Uterus (tissue), 2 donors: ENCODE data around the gene OR6N1.

Source experiments
- POLR2A ChIP-seq, 2 donors: fragments of 450-650 bp; IDR thresholded peaks; one replicate each; pipeline ENCODE4 v1.6.1; 2016; ENCODE audit warnings: antibody characterized with exemption in 2 of 2, mild to moderate bottlenecking in 1 of 2, moderate library complexity in 1 of 2
- TF ChIP-seq, protein P1 (sequence below), 4 experiments: fragments of 200-600 bp in 2 of 4; fragments of 450-650 bp in 2 of 4; sonication (generic) in 2 of 4; IDR thresholded peaks; one replicate each; pipeline ENCODE4 v1.5.1; 2016 to 2019; ENCODE audit warnings: antibody characterized with exemption in 4 of 4, mild to moderate bottlenecking in 2 of 4, moderate library complexity in 1 of 4

DNA sequence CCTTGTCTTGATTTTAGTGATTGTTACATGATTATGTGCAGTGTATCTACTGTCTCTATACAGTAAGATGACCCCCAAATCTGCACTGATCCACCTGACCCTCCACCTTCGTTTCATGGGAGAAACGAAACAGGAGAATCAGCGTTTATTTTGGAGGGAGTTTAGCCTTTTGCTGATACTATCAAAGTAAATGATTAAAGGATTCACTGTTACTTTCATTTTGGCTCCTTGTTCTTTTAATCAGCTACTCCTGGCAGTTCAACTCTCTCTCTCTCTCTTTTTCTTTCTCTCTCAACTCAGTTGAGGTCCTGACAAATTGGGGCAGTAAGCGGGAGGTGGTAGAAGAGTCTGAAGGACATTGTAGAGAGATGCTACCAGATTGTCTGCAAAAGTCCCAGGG, 41.5 kb downstream of the OR6N1 start:
- TF ChIP-seq, protein P1, sequence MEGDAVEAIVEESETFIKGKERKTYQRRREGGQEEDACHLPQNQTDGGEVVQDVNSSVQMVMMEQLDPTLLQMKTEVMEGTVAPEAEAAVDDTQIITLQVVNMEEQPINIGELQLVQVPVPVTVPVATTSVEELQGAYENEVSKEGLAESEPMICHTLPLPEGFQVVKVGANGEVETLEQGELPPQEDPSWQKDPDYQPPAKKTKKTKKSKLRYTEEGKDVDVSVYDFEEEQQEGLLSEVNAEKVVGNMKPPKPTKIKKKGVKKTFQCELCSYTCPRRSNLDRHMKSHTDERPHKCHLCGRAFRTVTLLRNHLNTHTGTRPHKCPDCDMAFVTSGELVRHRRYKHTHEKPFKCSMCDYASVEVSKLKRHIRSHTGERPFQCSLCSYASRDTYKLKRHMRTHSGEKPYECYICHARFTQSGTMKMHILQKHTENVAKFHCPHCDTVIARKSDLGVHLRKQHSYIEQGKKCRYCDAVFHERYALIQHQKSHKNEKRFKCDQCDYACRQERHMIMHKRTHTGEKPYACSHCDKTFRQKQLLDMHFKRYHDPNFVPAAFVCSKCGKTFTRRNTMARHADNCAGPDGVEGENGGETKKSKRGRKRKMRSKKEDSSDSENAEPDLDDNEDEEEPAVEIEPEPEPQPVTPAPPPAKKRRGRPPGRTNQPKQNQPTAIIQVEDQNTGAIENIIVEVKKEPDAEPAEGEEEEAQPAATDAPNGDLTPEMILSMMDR (IDR thresholded peaks at IDR 0.05) = no peak
- TF ChIP-seq POLR2A (IDR thresholded peaks at IDR 0.05) = no peak
